ENCODE data around the gene GGNBP2. TPM values are rescaled to one million over a fixed set of nuclear protein-coding genes. Genes with fewer than 3 reads are reported as not detected.

GGNBP2 gene
- total RNA-seq, 2 donors from 2014 or later = 36.3 to 43.8 TPM

DNA sequence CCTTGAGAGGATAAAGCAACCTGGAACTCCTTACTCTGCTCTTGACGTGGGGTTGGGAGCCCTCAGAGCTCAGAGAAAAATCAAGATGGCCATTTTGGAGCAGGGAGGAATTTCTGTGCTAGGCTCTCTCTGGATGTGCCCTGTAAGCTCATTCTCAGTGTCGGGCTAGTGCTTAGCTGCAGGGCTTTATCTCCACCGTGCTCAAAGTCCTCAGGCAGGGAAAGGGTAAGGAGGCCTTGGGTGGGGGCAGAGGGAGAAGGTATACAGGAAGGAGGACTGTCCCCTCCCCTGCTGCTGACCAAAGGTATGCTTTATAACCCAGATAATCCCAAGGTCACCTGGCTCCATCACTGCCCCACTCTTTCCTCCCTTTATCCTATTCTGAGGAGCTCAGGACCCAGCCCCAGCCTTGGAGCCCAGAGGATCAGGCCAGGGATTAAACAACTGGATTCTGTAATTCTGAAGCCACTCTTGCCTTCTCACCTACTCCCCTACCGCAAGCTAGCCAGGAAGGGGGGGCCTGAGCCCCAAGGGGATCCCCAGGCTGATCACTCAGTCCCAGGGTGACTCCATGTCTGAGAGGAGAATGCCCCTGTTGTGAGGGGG lies 48.1 kb downstream of the GGNBP2 start:
- 21 to 37% methylated on average over 4 of the region's 4 CpGs for WGBS, 2 donors
- intact Hi-C loops (cut with DNase I) = loop anchor here (10.0 kb wide), 1 partner anchor 48 kb away; the partner anchor contains the start of gene GGNBP2
- DNase-seq = no peak
- Histone ChIP-seq H3K27ac (no peak overlapping the region), H3K9me3 (no peaks in the 10 kb centered on the region), H3K4me1 (peaks cover 25% of the 10 kb centered on the region), H3K27me3 (no peaks in the 10 kb centered on the region), H3K36me3 (replicated peaks in 1 of 2; ENCODE audit: insufficient read depth in 1 of 2, low read depth in 2 of 2) (peaks cover 2 to 6% of the 10 kb centered on the region in 2 donors), H3K4me3 (peak overlapping the region in 1 of 2 donors; percentile 91)
- TF ChIP-seq, protein P1, sequence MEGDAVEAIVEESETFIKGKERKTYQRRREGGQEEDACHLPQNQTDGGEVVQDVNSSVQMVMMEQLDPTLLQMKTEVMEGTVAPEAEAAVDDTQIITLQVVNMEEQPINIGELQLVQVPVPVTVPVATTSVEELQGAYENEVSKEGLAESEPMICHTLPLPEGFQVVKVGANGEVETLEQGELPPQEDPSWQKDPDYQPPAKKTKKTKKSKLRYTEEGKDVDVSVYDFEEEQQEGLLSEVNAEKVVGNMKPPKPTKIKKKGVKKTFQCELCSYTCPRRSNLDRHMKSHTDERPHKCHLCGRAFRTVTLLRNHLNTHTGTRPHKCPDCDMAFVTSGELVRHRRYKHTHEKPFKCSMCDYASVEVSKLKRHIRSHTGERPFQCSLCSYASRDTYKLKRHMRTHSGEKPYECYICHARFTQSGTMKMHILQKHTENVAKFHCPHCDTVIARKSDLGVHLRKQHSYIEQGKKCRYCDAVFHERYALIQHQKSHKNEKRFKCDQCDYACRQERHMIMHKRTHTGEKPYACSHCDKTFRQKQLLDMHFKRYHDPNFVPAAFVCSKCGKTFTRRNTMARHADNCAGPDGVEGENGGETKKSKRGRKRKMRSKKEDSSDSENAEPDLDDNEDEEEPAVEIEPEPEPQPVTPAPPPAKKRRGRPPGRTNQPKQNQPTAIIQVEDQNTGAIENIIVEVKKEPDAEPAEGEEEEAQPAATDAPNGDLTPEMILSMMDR (IDR thresholded peaks at IDR 0.05) = no peak
- no peak for TF ChIP-seq POLR2A (IDR thresholded peaks at IDR 0.05)
- ATAC-seq = no peak

DNA sequence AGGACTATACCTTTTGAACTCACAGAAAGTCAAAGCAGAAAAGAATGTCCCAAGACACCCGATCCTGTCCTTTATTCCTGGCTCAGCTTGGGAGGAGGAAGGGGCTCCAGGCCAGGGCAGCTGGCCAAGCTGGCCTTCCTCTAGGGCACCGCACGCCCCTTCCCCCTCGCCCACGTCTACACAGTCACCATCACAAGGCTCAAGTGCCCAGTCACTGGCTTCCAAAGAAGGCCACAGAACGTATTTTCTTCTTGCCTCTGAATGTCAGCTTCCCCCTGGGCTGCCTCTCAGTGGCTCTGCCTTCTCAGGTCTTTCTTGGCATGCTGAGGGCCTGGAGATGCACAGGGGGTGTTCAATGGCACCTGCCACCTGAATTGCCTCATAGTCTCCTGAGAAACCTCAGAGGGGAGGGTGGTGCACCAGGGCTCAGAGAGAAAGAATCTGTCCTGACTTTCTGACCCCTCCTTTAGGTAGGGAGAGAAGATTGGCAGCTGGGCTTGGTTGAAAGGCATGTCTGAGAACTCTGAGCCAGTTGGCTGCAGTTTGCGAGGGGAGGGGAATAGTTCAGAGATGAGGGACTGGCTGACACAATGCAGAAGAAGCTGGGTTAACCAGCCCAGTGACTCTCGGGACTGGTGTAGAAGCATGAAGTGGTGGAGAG lies 49.1 kb downstream of the GGNBP2 start:
- Histone ChIP-seq H3K27me3 (no peaks in the 10 kb centered on the region), H3K4me3 (no peak overlapping the region), H3K9me3 (no peaks in the 10 kb centered on the region), H3K4me1 (peaks cover 25% of the 10 kb centered on the region), H3K36me3 (replicated peaks in 1 of 2; ENCODE audit: insufficient read depth in 1 of 2, low read depth in 2 of 2) (peaks cover 0 to 6% of the 10 kb centered on the region in 2 donors), H3K27ac (no peak overlapping the region)
- 68 to 75% methylated on average over 8 of the region's 8 CpGs for WGBS, 2 donors
- DNase-seq (no peak), ATAC-seq (no peak)
- intact Hi-C loops (cut with DNase I) = loop anchor here (10.0 kb wide), 1 partner anchor 49 kb away; the partner anchor contains the start of gene GGNBP2
- TF ChIP-seq, protein P1 (IDR thresholded peaks at IDR 0.05) = no peak
- TF ChIP-seq POLR2A (IDR thresholded peaks at IDR 0.05) = no peak

DNA sequence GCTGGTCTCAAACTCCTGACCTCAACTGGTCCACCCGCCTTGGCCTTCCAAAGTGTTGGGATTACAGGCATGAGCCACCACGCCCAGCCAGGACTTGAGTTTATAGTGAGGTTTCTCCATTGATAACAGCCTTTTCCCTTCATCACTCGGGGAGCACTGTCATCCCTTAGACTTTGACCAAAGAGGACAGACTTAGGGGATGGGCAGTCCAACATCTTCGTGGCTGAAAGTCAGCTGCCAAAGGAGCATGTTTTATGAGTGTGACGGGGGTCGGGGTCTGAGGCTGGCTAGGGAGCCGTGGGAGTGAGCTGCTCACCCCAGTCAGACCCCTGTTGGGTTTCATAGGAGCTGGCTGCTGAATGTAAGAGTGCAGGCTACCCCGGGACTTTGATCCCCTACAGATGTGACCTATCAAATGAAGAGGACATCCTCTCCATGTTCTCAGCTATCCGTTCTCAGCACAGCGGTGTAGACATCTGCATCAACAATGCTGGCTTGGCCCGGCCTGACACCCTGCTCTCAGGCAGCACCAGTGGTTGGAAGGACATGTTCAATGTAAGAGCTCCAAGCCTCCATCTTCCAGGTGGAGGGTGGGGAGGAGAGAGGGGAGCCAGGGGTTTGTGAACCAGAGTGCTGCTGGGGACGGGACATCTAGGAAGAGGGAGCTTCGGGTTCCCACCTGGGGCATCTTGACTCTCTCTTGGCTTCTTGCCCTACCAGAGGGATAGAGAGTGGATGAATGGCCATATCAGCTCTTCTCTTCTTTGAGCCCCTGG lies 50.1 kb downstream of the GGNBP2 start:
- no peak for DNase-seq
- no peaks in the 10 kb centered on the region for H3K36me3 ChIP-seq (replicated peaks in 1 of 2; ENCODE audit: insufficient read depth in 1 of 2, low read depth in 2 of 2)
- intact Hi-C loops (cut with DNase I) = loop anchor here (10.0 kb wide), 1 partner anchor 50 kb away; the partner anchor contains the start of gene GGNBP2

DNA sequence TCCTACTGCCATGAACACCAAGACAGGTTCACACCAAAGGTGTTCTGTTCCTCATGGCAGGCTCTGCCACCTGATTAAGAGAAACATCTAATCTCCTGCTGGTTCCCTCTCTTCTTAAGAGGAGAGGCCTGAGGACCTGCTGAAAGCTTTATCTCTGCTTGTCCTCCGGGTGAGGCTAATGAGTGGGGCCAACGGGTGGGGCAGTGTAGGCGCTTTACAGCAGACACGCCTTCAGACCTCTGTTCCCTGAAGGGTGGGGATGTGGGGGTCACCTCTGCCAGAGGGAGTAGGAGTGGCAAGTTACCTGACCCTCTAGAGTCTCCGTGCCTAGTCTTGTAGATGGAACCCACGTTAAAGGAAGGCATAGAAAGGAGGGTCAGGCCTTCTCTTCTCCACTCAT lies 52.5 kb downstream of the GGNBP2 start:
- H3K27me3 ChIP-seq = no peaks in the 10 kb centered on the region
- WGBS, 2 donors = 82 to 84% methylated on average over 6 of the region's 6 CpGs
- H3K9me3 ChIP-seq = no peaks in the 10 kb centered on the region
- no peak overlapping the region for H3K27ac ChIP-seq
- DNase-seq (no peak), ATAC-seq (no peak)
- no peak overlapping the region for H3K4me3 ChIP-seq
- peaks cover 27% of the 10 kb centered on the region for H3K4me1 ChIP-seq
- no peaks in the 10 kb centered on the region for H3K36me3 ChIP-seq (replicated peaks in 1 of 2; ENCODE audit: insufficient read depth in 1 of 2, low read depth in 2 of 2)
- TF ChIP-seq, protein P1 (IDR thresholded peaks at IDR 0.05) = no peak
- TF ChIP-seq POLR2A (IDR thresholded peaks at IDR 0.05) = no peak
- intact Hi-C loops (cut with DNase I) = loop anchor here (10.0 kb wide), 1 partner anchor 52 kb away; the partner anchor contains the start of gene GGNBP2

More for the DNA sequence above, 50.1 kb downstream of the GGNBP2 start:
- TF ChIP-seq, protein P1 (IDR thresholded peaks at IDR 0.05) = no peak
- TF ChIP-seq POLR2A (IDR thresholded peaks at IDR 0.05) = no peak
- H3K4me3 ChIP-seq = no peak overlapping the region
- no peaks in the 10 kb centered on the region for H3K27me3 ChIP-seq
- no peak overlapping the region for H3K27ac ChIP-seq
- peaks cover 25% of the 10 kb centered on the region for H3K4me1 ChIP-seq
- WGBS, 2 donors = 65 to 72% methylated on average over 10 to 13 of the region's 13 CpGs
- H3K9me3 ChIP-seq = no peaks in the 10 kb centered on the region
- no peak for ATAC-seq

Measured in body of pancreas (tissue), 4 donors.